NCI-H2081 (cell line): ENCODE data around the gene CEMIP2.

Experiments used
- DNase-seq, 2 experiments: peaks; one replicate each; lab custom pipeline; 2025; lab: John Stamatoyannopoulos, UW

The CEMIP2 gene

DNA sequence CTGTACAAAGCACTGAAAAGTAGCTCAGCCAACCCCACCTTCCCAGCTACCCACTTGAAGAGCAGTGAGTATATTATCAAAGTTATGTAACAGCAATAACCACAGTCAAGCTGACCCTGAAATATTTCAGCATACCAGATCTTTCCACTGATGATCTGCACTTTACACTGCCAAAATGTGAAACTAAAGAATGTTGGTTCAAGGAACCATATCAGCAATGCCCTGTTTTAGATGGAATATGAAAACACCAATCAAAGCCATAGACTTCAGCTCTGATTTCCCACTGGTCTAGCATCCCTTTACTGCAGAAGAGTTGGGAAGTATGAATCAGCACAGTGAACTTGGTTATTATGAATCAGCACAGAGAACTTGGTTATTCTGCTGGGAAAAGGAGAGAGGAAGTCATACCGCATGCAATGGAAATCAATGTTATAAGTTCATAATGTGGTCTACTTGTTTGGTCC lies 20.0 kb downstream of the CEMIP2 start:
- no peak for DNase-seq

DNA sequence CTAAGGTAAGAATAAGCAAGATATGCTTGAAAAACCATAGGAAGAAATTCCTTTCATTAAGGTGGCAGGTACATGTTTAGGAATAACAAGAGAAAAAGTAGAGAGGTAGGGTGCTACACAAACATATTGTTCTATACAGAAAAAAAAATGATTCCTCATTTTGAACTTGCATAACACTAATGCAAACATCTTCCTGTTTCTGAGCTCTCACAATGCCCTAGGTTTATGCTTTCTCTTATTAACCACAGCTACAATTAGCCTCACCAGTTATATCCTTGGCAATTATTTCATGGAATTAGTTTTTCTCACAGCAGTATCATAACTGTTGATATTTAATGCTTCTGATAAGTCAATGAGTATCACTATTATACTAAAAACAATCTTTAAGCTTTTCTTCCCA lies 20.7 kb downstream of the CEMIP2 start:
- no peak for DNase-seq

DNA sequence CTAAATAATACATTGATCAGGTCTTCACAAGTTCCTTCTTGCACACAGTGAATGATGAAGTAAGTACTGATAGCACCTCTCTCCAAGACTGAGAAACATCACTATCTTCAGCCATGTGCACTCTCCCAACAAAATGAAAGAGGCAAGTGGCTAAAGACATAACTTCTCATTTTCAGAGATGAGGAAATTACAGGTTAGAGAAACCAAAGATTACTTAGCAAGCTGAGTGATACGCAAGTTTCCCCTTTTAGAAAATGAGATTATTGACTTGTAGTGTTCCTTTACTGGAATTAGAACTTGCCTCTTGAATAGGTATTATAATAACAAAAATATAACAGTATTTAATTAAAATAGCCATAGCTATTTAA lies 21.6 kb downstream of the CEMIP2 start:
- no peak for DNase-seq

DNA sequence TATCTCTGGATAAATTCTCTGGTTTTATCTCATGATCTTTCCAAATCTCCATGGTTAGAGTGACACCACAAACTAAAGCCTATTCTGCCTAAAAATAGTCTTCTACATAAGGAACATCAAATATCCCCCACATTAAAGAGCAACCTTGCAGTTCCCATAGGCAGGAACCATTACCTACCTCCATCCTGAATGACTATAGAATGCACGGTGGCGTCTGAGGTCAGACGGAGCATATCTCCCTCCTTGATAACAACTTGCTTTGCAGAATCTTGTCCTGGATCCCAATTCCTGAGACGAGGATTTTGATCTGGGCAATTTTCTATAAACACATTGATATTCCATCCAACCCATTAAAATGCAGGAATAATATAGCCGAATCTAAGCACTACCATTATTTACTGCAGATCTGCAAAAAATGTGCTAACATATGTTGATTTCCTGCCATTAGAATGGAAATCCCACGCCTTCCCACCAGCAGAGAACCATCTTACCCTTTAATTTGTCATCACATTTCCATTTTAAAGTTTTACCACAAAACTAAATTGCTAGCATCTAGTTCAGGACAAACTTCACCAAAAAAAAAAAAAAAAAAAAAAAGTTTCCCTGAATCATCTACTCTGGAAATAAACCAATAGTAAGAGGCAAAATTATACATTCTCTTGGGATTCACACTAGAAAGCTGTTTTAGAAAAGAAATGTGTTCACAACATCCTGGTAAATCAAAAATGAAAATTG lies 22.1 kb downstream of the CEMIP2 start:
- DNase-seq = no peak

DNA sequence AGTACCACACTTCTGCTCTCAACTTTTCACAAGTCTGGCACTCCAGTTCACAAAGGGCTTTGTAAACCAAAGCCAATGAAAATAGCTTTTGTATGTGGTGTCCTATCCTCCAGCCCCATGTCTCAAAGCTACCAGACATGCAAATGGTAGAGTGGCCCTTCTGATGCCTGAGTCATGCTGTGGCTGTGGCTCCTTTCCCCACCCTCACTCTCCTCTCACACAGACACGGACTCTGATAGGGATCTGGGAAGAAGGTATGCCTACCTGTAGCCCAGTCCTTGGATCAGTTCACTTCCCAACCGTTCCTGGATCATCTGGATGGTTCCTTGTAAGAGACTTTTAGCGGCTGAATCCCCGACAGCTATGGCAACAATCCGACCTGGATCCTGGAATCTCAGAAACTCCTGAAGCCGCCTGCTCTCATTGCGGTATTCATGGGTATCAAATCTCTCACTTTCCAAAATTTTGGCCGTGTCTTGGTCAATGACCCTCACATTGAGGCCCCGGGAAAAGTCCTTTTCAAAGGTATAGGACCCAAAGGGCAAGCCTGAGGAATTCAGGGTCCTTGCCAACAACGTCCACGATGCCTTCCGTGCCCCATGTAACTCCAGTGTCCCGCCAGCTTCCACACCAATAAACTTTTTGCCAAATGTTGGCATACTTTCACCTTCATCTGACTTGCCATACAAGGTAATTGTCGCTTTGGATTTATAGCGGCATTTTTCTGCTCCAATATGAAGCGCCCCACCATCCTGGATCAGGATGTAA lies 23.4 kb downstream of the CEMIP2 start:
- DNase-seq = no peak

DNA sequence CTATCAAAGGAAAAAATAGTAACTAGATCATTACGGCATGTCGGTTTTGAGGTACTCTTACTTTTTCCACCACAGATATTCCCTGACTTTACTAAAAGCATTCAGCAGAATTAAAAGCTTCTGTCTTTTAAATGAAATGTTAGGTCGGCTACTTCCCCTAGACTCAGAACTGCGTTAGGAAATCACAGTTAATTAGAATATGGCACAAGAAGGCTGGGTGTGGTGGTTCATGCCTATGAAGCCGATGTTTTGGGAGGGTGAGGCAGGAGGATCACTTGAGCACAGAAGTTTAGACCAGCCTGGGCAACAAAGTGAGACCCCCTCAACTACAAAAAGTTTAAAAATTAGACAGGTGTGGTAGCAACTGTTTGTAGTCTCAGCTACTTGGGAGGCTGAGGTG lies 24.4 kb downstream of the CEMIP2 start:
- no peak for DNase-seq

DNA sequence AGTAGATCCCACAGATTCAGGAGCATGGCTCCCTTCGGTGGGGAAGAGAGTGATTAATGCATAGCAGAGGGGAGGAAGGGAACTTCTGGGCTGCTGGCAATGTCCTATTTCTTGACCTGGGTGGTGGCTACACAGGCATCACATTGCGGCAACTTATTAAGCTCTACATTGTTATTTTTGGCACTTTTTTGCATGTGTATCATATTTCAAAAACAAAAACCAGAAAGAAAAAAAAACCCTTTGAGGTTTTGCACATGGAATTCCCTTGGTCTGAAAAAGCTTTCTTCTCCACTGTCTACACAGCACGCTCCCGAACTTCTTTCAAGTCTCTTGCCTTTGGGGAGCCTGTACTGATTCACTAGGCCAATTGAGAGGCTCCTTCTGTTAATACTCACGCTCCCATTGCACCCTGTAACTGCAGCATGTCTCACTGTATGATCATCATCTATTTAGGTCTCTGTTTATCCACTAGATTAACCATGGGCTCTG lies 25.1 kb downstream of the CEMIP2 start:
- DNase-seq = no peak

DNA sequence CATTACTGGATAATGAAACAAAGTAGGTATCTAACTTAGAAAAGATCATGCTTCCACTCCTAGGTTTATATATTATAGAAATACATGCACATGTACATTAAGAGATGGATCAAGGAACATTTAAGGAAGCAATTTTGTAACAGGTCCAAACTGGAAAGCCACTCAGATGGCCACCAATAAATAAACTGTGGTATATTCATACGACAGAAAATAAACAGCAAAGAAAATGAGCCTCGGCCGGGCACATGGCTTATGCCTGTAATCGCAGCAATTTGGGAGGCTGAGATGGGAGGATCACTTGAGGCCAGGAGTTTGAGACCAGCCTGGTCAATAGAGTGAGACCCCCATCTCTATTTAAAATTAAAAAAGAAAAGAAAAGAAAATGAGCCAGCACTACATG lies 25.6 kb downstream of the CEMIP2 start:
- DNase-seq = no peak

DNA sequence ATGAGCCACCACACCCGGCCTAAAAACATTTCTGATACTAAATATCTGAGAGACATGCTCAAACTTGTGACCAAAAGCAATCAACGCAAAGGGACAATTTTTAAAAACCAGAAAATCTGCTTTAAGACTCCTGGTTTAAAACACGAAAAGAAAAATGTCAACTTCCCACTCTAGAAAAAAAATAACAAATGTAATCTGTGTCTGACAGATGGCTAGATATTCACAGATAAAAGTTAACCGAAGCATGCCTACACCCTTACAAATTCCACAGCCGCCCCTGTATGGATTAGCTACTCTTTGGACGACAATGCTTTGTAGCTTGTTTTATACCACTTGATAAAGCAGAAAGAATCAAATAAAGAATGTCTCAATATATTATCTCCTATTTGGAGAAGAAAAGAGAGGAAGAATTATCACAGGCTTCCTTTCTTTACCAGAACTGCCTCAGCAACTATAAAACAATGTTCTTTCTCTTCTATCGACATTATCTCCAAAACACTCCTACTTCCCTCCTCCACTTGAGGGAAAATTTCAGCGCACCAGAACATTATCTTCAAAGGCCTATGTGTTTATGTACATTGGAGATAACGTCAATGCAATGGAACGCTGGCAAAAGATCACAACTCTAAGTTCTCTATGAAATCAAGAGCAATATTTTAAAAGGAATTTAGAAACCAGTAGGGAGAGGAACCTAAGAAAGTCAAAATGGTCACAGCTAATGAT lies 26.2 kb downstream of the CEMIP2 start:
- DNase-seq = no peak

DNA sequence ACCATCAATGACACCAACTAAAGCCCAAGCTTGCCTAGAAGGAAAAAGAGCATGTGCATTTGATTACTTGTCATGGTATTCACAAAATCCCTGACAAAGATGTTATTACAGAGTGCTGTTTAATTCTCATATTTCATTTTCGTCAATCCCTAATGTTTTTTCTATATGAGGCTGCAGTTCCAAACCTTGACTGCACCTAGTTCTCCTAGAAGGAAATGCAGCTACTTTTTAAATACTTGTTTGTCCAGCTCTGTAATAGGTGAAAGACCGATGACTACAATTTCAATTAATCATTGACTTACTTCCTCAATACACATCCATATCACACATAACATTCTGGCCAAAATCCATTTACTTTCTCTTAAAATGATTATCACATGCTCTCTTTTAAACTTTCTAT lies 28.1 kb downstream of the CEMIP2 start:
- DNase-seq = no peak

DNA sequence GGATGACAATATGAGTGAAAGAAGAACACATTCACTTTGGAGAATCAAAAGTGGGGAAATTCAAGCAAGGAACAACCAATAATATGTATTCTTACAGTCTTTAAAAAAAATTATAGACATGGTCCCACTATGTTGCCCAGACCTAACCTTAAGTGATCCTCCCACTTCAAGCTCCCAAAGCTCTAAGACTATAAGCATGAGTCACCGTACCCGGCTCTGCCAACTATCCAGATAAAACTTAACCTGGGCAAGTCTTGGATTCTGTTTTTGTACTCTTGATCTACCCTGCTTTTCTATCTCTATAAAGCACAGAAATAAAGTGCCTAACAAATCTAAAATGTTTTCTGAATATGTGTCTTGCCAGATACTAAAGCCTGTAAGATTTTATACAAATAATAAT lies 30.9 kb downstream of the CEMIP2 start:
- DNase-seq = no peak

DNA sequence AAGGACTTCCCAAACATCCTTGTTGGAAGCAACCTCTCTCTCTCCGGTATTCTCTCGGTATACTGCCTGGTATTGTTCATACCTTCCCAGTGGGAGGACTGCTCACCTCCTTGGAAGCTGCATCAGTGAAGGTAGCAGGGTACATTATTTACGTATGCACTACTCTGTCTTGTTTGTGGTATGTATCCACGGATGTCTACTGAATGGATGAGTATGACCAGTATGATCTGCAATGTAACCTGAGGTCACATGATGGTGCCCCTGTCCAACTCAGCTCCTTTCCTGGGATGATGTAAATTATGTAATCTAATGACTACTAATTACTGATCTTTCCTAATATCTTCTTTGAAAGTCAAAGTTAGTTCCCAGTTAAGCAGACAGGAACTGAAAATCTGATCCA lies 32.1 kb downstream of the CEMIP2 start:
- no peak for DNase-seq

DNA sequence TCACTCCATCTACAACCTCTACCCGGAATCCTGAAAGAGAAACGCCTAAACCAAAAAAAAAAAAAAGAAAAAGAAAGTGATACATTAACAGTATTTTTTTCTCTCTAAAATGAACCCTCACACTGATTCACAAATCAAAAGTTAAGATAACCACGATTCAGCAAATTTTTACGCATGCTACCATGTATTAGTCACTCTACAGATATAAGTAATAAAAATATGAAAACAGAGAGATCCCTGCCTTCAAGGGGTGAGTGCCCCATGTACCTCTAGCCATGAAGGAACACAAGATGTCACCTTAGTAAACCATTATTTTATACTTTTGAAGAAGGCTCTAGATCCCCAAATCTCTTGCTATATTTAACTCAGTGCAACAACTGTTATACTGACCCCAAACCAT lies 33.4 kb downstream of the CEMIP2 start:
- DNase-seq = no peak

DNA sequence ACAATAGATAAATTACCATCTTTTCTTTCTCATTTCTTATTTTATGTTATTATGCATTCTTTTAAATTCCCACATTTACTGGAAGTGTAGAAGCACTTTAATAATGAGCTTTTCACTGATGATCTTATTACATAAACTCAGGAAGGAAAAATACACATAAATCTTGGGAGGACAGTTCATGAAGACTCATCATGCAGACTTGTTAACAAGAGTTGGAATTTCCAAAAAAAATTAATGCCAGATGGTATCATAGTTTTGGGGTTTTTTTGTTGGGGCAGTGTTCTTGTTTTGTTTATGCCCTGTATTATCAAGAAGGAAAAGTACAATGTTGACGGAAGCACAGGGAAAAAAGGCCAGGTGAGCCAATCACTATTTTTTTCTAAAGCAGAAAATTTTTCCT lies 35.1 kb downstream of the CEMIP2 start:
- no peak for DNase-seq

DNA sequence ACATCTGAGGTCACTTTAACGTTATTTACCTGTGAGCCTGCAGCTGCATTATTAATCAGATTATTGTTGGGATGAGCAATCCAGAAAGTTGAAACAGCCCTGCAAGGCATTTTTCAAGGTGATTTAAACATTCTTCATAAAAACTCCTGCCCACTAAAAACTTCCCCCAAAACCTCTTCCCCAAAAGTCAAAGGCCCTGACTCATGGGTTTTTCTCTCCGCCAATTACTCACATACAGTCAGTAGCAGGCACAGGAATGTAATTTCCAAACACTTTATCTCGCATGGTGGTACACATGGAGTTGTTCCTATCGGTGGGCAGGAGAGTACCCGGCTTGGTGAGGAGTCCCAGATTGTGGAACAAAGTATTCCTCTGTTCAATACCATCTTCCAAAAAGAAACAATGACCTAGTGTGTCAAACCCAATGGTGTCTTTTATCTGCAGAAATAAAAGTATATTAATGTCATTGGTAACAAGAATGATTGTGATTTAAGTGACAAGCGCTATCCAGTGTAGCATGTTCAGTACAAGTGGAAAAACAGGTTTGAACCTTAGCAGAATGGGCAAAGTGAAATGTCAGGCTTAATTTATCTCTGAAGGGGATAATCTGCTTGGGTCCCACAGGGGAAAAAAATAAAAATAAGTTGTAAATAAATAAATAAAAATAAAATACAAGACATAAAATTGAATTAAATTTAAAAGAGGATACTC lies 38.3 kb downstream of the CEMIP2 start:
- DNase-seq = no peak

DNA sequence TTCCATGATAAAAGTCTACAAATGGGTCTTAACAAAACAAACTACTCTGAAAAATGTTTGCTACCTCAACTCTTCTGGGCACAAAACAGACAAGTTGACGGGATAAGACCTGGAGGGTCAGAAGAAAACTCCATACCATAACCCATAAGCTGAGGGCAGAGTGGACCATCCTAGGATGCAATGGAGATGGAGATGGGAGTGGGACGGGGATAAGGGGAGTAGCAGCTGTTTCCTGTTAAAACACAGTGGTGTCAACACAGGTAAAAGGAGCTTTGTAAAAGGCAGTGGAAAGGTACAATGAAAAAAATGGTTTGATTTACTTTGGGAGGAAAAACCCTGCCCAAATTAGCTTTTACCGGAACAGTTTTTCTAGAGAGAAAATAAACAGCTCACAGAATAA lies 41.6 kb downstream of the CEMIP2 start:
- DNase-seq = peak; percentile 9 to 40

DNA sequence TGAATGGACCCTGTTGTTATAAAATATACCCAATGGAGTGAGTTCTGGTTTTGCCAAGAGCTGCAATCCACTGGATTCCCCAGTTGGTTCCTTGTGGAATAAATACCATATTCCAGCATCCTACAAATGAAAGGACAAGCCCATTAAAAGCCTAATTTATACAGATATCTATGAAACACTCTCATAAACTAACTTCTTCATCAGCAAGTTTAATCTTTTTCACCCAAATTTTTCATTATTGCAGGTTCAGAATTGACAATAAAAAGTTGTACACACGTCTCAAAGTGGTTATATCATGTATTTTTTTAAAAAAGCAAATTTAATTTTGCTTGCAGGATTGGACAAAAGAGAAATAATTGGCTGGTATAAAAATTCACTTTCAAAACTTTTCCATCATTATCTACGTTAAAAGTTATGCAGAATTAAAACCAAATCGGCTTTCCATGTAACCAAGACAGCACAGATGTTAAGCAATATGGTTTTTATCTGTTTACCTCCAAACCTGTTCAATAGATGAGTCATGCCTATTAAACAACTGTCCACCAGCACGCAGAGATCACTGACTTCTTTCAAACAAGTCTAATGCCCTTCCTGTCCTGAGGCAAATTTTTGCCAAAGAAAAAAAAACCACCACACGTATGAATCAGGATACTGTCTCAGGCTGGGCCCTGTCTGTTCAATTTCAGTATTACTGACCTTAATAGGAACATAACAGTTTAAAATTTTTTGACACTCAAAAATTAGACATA lies 42.5 kb downstream of the CEMIP2 start:
- peak; percentile 7 to 11 for DNase-seq

DNA sequence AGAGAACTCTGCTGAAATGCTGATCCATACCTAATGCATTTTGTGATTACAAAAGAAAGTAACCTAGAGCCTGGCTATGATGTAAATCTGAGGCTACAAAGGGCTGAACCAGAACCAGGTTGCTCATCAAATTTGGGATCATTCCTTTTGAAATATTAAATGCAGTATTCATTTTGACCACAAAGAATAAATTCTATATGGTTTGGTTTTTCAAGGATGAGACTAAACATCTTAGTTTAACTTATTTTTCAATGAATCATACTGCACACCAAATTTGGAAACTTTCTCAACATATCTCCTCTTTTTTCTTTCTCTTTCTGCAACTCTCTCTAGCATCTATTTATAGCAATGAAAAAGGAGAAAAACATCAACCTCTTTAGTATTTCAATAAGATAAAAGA lies 46.5 kb downstream of the CEMIP2 start:
- no peak for DNase-seq

DNA sequence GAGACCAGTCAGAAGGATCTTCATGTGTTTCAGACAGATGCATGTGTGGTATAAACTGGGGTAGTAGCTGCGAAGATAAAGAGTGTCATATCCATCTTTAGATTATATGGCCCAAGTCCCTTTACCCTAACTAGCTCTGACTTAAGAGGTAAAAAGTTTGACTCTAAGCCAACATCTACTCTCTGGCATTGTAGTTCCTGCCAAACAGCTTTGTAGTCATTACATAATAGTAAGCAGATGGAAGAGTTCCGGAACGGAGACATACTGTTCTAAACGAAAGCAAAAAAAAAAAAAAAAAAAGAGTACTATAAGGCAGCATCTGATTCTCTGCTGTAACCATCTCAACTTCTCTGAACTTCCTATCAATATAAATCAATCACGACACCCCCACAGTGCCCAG lies 48.8 kb downstream of the CEMIP2 start:
- DNase-seq = no peak

DNA sequence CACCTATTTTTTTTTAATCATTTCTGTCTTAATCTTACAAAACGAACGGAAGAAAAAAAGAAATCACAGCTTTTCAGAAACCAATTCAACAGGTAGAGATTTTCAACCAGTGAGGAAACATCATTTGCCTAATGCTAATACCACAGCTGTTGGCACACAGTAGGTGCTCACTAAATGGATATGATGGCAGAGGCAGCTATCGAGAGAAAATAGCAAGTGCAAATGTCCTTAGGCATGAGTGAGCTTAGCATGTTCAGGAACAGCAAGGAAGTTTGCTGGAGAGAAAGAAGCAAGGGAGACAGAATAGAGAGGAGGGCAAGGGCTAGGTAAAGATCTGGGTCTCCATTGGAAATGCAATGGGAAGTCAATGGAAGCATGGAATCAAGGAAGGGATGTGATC lies 49.2 kb downstream of the CEMIP2 start:
- DNase-seq = no peak

DNA sequence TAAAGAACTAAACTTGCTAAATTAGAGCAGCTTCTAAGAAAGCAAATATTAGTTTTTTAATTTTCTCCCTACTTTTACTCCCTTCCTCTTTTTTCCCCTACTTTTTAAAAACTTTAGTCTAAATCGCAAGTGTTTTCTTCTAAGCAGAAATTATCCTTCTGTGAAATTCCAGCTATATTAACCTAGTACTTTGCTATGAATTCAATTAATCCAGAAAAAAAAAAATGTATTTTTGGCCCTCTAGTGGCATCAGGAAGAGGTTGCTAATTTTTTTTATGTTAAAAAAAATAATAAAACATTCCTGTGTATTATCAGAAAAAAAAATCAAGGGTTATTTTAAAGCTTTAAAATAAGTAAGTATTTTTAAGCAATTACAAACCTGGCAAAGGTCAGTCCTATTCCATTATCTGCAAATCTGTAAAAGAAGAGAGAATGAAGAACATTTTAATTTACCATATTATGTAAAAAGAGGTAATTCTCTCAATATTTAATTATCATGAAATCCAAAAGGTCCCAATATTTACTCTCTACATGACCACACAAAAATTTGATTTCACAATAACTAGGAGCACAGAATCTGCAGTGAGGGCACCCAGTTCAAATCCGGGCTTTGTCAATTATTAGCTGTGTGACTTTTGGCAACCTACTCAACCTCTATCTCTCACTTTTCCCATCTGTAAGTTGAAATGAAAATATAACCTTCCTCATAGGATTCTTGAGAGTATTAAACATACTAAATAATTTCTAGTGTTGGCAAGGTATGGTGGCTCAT lies 52.0 kb downstream of the CEMIP2 start:
- DNase-seq = no peak
